Measurements from ENCODE around the gene OXTR. TPM values are rescaled to one million over a fixed set of nuclear protein-coding genes. Genes with fewer than 3 reads are reported as not detected.

The OXTR gene
- total RNA-seq, 1 donor, result 2.5 TPM

DNA sequence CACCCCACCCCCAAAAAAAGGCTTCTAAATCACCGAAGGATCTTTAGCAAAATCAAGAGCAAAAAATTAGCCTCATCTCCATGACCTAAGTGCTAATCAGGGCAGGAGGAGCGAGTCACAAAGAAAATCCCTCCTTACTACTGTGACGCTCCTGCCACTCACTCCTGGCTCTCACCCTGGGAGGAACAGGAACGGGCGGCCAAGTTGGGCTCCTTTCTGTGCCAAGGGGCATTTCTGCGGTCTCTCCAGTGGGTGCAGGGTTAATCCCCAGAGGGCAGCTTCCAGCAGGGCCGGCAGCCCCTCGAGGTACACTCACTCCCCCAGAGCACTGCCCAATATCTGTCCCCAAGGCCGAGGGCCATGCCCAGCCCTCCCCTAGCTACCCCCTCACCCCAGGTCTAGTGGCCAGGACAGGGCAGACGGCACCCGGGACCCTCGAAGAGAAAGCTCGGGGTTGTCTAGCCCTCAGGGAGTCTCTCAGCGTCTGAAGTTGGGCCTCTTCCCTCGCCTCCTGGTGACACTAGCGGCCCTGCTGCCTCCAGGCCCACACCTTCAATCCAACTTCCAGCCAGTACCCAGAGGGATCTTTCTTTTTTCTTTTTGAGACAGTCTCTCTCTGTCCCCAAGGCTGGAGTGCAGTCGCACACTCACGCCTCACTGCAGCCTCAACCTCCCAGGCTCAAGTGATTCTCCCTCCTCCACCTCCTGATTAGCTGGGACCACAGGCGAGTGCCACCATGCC lies 35.1 kb downstream of the OXTR start:
- DNase-seq (ENCODE audit: insufficient read length, low spot score, missing footprints), result peak; percentile 56
- no peak for TF ChIP-seq CTCF (IDR thresholded peaks at IDR 0.05; ENCODE audit: extremely low read depth, low read depth, low read length)
- no peaks in the 10 kb centered on the region for H3K79me2 ChIP-seq (ENCODE audit: insufficient read depth, low read length)
- H3K4me1 ChIP-seq (ENCODE audit: insufficient read depth, low read length), result no peaks in the 10 kb centered on the region
- H3K27ac ChIP-seq (ENCODE audit: low read depth, low read length), result no peak overlapping the region
- H3K4me3 ChIP-seq (ENCODE audit: insufficient read depth, low read length), result no peak overlapping the region
- no peak overlapping the region for H2AFZ ChIP-seq (ENCODE audit: low read length)
- no peak overlapping the region for H3K4me2 ChIP-seq (ENCODE audit: insufficient read depth, low read length)
- H3K36me3 ChIP-seq (ENCODE audit: insufficient read depth, low read length), result no peaks in the 10 kb centered on the region
- no peaks in the 10 kb centered on the region for H4K20me1 ChIP-seq (ENCODE audit: insufficient read depth, low read length)
- H3K9me3 ChIP-seq (ENCODE audit: low read depth, low read length), result no peaks in the 10 kb centered on the region
- no peaks in the 10 kb centered on the region for H3K27me3 ChIP-seq (ENCODE audit: insufficient read depth, low read length)

DNA sequence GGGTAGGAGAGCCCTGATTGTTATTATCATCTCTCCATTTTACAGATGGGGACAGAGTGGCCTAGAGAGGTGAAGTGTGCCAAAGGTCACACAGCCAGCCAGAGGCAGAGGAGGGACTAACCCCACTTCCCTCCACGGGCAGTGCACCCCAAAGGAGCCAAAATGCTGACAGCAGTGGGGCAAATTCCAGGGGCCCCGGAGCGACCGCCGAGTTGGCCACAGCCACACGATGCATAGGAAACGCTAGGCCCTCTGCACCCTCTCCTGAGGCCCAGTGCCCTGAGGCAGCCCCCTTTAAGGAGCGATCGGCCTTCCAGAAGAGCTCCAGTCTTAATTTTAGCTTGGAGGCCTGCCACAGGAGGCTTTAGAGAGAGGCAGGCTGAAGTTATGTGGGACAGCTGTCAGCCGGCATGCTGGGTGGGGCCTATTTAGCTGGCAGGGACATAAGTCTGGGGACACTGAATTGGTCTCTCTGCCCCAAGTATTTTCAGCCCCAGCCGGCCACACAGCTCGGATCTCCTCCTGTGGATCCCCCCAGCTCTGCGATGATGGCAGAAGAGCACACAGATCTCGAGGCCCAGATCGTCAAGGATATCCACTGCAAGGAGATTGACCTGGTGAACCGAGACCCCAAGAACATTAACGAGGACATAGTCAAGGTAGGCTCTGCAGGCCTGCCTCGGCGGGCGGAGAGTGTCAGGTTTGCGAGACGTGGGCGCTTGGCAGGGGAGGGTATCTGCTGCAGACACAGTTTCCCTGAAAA lies 35.9 kb downstream of the OXTR start, which contains the start of gene CAV3:
CAV3 (plus strand) TSS at position 471 of the 763 bp plus-strand sequence; CDS start at position 546, 75 bp downstream.
- peak; percentile 49 for DNase-seq (ENCODE audit: insufficient read length, low spot score, missing footprints)
- TF ChIP-seq CTCF (IDR thresholded peaks at IDR 0.05; ENCODE audit: extremely low read depth, low read depth, low read length), result no peak
- H3K27me3 ChIP-seq (ENCODE audit: insufficient read depth, low read length), result no peaks in the 10 kb centered on the region
- H3K4me3 ChIP-seq (ENCODE audit: insufficient read depth, low read length), result no peak within 1 kb of the TSS
- H4K20me1 ChIP-seq (ENCODE audit: insufficient read depth, low read length), result no peaks in the 10 kb centered on the region
- no peaks in the 10 kb centered on the region for H3K9me3 ChIP-seq (ENCODE audit: low read depth, low read length)
- H2AFZ ChIP-seq (ENCODE audit: low read length), result no peak within 1 kb of the TSS
- H3K4me2 ChIP-seq (ENCODE audit: insufficient read depth, low read length), result no peak within 1 kb of the TSS
- no peaks in the 10 kb centered on the region for H3K4me1 ChIP-seq (ENCODE audit: insufficient read depth, low read length)
- no peaks in the 10 kb centered on the region for H3K36me3 ChIP-seq (ENCODE audit: insufficient read depth, low read length)
- no peaks in the 10 kb centered on the region for H3K79me2 ChIP-seq (ENCODE audit: insufficient read depth, low read length)
- H3K27ac ChIP-seq (ENCODE audit: low read depth, low read length), result no peak within 1 kb of the TSS

DNA sequence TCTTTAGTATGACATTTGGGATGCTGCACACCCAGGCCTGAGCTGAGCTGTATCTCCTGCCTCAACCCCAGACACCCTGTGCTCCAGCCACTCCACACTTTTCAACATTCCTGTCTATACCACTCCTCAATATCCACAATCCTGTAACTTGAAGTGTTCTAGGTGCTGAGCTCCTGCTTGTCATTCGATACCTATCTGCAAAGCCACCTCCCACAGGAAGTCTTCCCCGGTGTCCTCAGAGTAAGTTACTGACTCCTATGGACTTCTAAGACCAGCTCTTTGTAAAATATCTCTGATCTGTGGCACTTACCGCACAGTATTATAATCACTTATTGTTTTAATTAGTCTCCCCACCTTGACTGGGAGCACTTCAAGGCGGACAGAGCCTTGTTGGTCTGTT lies 37.0 kb downstream of the OXTR start:
- no peaks in the 10 kb centered on the region for H3K79me2 ChIP-seq (ENCODE audit: insufficient read depth, low read length)
- no peak for TF ChIP-seq CTCF (IDR thresholded peaks at IDR 0.05; ENCODE audit: extremely low read depth, low read depth, low read length)
- no peak overlapping the region for H3K4me3 ChIP-seq (ENCODE audit: insufficient read depth, low read length)
- H3K4me1 ChIP-seq (ENCODE audit: insufficient read depth, low read length), result peaks cover 7% of the 10 kb centered on the region
- H3K27me3 ChIP-seq (ENCODE audit: insufficient read depth, low read length), result no peaks in the 10 kb centered on the region
- no peaks in the 10 kb centered on the region for H3K36me3 ChIP-seq (ENCODE audit: insufficient read depth, low read length)
- H3K27ac ChIP-seq (ENCODE audit: low read depth, low read length), result no peak overlapping the region
- no peak overlapping the region for H3K4me2 ChIP-seq (ENCODE audit: insufficient read depth, low read length)
- H3K9me3 ChIP-seq (ENCODE audit: low read depth, low read length), result no peaks in the 10 kb centered on the region
- H4K20me1 ChIP-seq (ENCODE audit: insufficient read depth, low read length), result no peaks in the 10 kb centered on the region
- DNase-seq (ENCODE audit: insufficient read length, low spot score, missing footprints), result peak; percentile 65
- no peak overlapping the region for H2AFZ ChIP-seq (ENCODE audit: low read length)

DNA sequence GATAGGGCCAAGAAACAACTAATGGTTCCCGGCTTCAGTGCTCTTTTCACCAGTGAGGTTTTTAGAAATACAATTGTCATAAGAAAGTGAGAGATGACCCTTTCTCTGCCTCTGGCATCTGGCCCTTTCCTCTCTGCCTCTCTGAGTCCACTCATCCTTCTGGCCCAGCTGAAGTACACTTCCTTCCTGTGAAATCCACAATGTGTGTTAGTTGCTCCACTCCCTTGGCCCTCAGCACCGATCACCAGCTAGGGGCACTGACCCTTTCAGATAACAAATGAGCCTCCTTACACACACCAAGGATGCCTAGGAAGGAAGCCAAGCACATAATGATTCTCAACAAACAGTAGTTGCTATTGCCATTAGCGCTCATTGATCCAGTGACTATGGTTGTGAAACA lies 38.8 kb downstream of the OXTR start:
- Histone ChIP-seq H3K79me2 (ENCODE audit: insufficient read depth, low read length) (no peaks in the 10 kb centered on the region), H3K27me3 (ENCODE audit: insufficient read depth, low read length) (no peaks in the 10 kb centered on the region), H3K4me1 (ENCODE audit: insufficient read depth, low read length) (peaks cover 10% of the 10 kb centered on the region), H3K27ac (ENCODE audit: low read depth, low read length) (no peak overlapping the region), H4K20me1 (ENCODE audit: insufficient read depth, low read length) (no peaks in the 10 kb centered on the region), H3K9me3 (ENCODE audit: low read depth, low read length) (no peaks in the 10 kb centered on the region), H3K4me3 (ENCODE audit: insufficient read depth, low read length) (no peak overlapping the region), H3K4me2 (ENCODE audit: insufficient read depth, low read length) (no peak overlapping the region), H2AFZ (ENCODE audit: low read length) (no peak overlapping the region), H3K36me3 (ENCODE audit: insufficient read depth, low read length) (no peaks in the 10 kb centered on the region)
- TF ChIP-seq CTCF (IDR thresholded peaks at IDR 0.05; ENCODE audit: extremely low read depth, low read depth, low read length), result no peak
- DNase-seq (ENCODE audit: insufficient read length, low spot score, missing footprints), result peak; percentile 74

All from osteoblast (primary cell).